Mammary epithelial cell (primary cell): Measurements from ENCODE around the gene TSSC4.

Experiments used
- EZH2 ChIP-seq: IDR thresholded peaks from 2 replicates; pipeline ENCODE4 v1.6.1; 2012; ENCODE audit warnings: low read length, inconsistent platforms, borderline replicate concordance
- TF ChIP-seq, protein P1 (sequence below), 2 donors: IDR thresholded peaks in 1 of 2; conservative IDR thresholded peaks in 1 of 2; 2 replicates each; pipeline ENCODE4 v1.5.1; 2011 to 2012; ENCODE audit warnings: inconsistent platforms in 2 of 2, low read length in 2 of 2, mild to moderate bottlenecking in 2 of 2, control low read depth in 1 of 2, low read depth in 1 of 2; ENCODE audit not compliant: insufficient read depth in 1 of 2; ENCODE audit errors: extremely low read depth in 1 of 2

GRCh38 chr11:2450321-2451041, 49.9 kb downstream of the TSSC4 start:
- TF ChIP-seq, protein P1, sequence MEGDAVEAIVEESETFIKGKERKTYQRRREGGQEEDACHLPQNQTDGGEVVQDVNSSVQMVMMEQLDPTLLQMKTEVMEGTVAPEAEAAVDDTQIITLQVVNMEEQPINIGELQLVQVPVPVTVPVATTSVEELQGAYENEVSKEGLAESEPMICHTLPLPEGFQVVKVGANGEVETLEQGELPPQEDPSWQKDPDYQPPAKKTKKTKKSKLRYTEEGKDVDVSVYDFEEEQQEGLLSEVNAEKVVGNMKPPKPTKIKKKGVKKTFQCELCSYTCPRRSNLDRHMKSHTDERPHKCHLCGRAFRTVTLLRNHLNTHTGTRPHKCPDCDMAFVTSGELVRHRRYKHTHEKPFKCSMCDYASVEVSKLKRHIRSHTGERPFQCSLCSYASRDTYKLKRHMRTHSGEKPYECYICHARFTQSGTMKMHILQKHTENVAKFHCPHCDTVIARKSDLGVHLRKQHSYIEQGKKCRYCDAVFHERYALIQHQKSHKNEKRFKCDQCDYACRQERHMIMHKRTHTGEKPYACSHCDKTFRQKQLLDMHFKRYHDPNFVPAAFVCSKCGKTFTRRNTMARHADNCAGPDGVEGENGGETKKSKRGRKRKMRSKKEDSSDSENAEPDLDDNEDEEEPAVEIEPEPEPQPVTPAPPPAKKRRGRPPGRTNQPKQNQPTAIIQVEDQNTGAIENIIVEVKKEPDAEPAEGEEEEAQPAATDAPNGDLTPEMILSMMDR (conservative IDR thresholded peaks at IDR 0.05 in 1 of 2, IDR thresholded peaks at IDR 0.05 in 1 of 2; ENCODE audit: extremely low read depth in 1 of 2, insufficient read depth in 1 of 2, low read depth in 1 of 2, low read length in 2 of 2), result no peak
- no peak for TF ChIP-seq EZH2
